ENCODE measurements around the gene STARD13.

STARD13 gene, protein sequence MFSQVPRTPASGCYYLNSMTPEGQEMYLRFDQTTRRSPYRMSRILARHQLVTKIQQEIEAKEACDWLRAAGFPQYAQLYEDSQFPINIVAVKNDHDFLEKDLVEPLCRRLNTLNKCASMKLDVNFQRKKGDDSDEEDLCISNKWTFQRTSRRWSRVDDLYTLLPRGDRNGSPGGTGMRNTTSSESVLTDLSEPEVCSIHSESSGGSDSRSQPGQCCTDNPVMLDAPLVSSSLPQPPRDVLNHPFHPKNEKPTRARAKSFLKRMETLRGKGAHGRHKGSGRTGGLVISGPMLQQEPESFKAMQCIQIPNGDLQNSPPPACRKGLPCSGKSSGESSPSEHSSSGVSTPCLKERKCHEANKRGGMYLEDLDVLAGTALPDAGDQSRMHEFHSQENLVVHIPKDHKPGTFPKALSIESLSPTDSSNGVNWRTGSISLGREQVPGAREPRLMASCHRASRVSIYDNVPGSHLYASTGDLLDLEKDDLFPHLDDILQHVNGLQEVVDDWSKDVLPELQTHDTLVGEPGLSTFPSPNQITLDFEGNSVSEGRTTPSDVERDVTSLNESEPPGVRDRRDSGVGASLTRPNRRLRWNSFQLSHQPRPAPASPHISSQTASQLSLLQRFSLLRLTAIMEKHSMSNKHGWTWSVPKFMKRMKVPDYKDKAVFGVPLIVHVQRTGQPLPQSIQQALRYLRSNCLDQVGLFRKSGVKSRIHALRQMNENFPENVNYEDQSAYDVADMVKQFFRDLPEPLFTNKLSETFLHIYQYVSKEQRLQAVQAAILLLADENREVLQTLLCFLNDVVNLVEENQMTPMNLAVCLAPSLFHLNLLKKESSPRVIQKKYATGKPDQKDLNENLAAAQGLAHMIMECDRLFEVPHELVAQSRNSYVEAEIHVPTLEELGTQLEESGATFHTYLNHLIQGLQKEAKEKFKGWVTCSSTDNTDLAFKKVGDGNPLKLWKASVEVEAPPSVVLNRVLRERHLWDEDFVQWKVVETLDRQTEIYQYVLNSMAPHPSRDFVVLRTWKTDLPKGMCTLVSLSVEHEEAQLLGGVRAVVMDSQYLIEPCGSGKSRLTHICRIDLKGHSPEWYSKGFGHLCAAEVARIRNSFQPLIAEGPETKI

DNA sequence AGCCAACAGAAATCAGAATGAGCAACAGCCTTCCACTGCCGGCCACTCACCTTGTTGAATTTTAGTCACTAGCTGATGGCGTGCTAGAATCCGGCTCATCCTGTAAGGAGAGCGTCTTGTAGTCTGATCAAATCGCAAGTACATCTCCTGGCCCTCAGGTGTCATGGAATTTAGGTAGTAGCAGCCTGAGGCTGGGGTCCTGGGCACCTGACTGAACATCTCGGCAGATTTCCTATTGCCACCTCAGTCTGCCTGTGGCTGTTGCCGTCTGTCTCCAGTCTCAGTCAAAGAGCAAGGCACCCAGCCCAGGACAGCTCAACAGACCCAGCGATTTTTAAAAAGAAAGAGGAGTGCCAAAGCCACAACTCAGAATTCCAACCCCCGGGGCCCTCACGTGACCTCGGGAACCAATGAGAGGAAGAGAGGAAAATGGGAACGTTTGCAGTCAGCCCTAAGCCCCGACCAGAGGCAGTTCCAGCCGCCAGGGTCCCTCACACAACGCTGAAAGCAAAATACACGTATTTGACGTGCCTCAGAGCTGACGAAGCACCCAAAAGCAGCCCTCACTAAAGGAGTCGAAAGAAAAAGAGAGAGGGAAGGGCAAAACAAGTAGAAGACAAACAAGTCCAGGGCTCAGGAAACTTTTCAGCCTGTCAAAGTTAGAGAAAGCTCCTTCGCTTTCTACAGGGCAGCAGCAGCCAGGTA, at the start of gene STARD13:
STARD13 (minus strand) TSS at position 336 of the 705 bp plus-strand sequence; CDS start at position 219, 117 bp downstream.
- DNase-seq = peak; percentile 2 to 4

DNA sequence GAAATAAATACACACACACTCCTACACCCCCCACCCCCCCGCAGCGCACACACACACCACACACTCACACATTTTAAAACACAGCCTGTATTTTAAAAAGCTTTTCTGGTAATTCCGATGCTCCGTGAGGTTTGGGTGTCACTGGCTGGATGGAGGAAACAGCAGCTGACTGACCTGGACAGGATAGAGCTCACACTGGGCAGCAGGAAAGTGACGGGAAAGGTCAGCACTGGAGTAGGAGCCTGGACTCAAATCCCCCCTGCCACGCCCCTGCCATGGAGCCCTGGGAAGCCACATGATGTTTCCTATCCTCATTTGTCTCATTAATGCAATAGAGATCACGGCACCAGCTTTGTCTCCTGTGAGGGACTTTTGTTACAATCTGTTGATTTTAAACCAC, 49.3 kb upstream of the STARD13 start:
- no peak for DNase-seq

DNA sequence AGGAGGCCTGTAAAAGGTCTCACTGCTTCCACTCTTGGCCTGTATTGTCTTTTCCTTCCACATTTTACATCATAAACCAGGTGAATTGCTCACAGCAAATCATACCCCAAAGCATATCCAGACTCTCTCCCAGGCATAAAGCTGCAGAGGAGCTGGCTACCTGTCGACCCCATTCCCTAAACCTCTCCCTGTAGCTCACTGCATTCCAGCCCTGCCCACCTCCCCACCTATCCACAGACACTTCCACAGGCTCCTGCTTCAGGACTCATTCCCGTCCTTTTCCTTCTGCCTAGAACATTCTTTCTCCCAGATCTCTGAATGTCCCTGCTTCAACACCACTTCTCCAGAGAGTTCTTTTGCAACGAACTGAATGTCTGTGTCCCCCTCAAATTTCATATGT, 46.4 kb upstream of the STARD13 start:
- no peak for DNase-seq

DNA sequence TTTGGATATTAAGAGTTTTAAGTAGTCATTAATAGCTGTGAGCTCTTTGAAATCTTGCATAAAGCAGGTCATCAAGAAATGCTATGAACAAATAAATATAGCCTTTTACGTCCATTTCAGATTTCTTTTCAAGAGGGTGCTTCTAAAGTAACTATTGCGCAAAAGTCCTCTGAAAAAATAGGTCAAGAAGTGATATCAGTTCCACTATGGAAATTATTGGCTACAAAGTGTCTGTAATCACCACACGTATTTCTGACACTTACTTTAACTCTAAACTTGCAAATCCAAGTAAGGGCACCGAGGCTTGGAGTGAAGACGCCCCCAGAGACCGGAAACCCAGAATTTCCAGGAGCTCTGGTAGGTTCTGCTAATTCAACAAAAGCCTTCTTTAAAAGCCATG, 44.9 kb upstream of the STARD13 start:
- no peak for DNase-seq

DNA sequence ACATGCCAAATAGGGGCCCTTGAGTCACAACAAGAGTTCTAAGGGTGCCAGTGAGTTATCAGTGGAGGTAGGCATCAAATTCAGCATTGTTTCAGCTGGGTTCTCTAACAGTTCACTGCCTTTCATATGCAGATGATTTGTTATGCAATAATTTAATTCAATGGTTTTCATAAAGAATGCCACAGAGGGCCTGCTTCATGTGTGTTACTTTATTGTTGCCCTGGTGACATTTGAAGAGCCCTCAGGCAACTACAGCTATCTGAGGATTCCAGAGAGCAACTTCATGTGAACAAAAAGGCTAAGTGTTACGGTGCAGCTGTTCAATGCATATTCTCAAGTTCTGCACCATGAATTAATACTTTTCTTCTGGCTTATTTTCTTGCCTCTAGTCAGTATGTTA, 43.1 kb upstream of the STARD13 start:
- no peak for DNase-seq

DNA sequence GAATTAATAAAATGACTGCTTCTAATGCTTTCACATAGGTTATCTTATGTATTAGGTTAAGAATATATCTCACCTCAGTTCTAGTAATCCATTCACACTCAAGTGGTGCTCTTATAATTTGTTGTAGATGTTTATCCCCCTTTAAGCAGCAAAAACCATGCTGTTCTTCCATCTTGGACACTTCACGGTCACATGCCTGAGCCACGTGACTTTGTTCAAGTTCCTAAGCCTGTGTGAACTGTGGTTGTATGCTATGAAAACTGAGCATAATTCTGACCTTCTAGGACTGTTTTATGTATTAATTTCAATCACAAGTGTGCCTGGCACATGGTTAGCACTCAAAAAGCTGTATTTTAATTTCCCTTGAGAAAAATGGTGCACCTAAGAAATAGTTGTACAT, 41.2 kb upstream of the STARD13 start:
- DNase-seq = no peak

DNA sequence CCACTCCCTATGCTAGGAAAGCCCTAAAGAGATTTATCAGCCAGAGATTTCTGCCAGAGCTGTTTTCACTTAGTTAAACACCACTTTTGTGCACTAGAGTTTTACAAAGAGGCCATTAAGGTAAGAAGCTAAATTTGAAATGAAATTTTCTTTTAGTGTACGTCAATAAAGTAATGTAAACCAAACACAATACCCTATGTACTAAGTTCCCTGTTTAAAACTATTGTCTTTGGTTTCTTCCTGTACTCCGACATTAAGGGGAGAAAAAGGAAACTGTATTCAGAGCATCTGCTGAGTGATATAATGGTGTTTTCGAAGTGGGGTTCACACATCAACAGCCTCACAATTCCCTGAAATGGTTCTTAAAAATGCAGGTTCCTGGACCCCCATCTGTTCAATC, 40.7 kb upstream of the STARD13 start:
- DNase-seq = no peak

DNA sequence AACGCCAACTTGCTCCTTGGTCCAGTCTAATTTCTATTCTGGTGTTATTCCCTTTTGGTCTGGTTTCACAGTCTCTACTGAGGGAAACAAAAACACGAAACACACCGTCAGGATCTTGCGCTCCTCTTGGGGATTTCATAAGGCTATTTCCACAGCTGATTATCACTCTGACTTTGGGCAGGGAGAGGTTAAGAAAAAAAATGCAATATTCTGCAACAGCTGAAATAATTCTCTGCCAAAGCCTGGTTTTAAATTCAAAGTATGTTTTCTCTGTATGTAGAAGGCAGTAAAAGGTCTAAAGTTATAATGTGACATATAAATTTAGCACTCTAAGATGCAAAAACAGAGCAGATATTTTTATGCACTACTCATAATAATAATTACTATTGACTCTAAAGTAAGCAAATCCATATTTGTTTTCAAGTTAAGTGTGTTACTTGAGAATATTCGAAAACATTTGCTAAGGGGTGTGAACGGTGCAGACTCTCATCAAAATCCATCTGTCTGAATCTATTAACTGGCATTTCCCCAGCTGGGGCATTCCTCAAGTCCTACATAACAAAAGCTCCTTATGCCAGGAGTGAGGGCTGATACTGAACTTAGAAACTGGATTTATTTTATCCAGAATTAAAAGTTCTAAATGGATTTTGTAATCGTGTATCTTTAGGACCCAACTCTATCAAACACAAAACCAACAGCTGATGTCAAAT, 38.4 kb upstream of the STARD13 start:
- DNase-seq = no peak

DNA sequence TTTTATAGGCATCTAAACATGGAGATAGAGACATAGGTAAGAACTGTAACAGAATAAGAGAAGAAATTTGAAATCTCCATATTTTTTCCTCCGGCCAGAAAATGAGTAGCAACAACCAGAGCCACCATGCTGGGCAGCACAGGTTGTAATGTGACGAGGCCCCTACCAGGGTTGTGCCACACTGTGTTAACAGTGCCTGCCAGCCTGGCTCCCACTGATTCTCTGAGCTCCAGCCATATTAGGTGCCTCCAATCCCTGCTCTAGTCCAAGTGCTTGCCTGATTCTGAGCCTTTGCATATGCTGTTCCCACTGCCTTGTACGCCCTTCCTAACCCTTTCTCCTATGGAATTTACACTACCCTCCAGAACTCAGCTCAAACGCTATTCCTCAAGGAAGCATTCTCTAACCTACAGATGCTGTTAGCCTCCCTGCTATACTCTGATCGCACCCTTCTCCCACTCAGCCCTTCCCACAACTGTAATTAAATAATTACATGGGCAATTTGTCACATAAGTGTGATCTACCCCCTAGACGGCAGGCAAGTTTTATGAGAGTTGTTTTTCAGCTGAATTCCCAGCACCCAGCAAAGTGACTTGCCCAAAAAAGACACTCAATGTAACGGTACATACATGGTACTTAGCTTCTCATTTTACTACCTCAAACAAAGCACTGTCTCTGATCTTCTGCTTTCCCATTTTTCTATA, 37.6 kb upstream of the STARD13 start:
- no peak for DNase-seq

DNA sequence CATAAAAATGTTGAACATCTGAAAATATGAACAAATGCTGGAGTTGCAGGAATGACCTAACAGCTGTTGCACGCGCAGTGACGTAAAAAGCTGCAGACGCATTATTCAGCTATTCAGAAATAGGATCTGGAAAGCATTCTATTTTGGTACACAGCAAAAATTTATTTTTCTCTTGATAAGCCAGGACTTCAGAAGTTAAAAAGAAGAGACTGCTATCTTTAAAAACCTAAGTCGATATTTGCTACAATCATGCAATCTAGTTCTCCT, 36.9 kb upstream of the STARD13 start:
- no peak for DNase-seq

DNA sequence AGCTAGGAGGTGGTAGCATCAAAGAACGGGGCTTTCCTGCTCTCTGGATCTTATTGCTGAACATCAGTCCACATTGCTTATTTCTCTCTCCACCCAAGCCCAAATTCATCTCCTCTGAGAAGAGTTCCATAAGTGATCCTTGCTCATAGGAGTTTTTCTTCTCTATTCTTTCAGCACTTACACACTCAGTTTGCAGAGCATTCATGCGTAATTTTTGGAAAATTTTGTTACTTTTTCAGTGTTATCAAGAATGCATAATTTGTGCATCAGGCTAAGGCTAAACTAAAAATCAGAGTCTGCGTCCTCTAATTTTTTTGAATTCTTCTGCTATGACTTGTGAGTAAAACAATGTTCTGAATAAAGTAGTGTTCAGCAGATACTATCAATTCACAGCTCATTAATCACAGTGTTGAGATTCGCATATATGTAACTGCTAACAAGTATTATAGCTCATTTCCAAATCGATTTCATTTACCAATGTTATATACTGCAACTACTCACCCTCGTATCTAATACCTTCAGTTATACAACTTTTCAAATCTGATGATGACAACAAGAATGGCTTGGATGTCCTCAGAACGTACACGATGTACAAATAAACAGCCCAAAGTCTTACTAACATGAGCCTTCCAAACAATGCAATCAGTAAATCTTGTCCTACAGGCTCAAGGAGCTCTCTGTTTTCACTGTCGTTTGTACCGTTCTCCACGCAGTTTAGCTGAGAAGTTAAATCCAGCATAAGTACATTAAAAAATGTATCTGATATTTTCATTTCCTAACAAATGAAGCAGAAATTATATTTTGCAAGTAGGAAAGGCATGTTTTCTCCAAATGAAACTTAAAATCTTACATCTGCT, 36.4 kb upstream of the STARD13 start:
- DNase-seq = no peak

DNA sequence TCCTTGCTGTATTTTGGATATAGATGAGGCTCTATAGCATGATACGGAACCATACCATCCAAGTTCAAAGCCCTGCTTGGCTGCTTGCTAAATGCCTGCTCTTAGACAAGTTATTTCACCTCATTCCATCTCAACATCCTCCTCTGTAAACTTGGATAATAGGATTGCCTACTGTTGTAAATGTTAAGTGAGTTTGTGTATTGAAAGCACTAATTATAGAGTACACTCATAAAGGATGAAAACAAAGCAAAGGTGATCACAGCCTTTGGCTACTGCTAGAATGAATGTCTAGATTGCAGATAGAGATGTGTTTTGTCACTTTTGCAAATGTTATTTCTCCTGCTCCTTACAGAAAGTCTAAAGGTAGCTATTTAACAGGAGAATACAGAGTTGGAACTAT, 34.3 kb upstream of the STARD13 start:
- DNase-seq = no peak

DNA sequence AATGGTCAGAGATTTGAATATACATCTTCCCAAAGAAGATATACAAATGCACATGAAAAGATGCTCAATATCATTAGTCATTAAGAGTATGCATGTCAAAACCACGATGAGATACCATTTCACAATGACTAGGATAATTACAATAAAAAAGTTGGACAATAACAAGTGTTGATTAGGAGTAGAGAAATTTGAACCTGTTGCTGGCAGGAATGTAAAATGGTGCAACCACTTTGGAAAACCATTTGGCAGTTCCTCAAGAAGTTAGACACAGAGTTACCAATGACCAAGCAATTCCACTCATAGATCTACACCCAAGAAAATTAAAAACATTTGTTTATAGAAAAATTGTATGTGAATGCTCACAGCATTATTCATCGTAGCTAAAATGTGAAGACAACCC, 33.2 kb upstream of the STARD13 start:
- DNase-seq = no peak

DNA sequence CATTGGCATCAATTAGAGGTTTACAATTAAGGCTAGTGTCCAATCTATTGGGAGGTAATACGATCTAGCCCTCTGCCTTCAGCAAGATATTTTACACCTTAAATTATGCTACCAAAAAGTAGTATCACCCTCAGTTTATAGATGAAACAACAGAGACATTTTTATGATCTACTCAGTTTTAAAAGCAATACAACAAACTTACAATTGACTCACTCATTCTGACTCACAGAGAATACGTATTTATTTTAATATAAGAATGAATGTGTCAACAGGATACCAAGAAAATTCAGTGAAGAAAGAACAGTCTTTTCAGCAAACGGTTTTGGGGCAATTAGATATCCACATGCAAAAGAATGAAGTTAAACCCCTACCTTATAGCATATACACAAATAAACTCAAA, 32.5 kb upstream of the STARD13 start:
- DNase-seq = no peak

DNA sequence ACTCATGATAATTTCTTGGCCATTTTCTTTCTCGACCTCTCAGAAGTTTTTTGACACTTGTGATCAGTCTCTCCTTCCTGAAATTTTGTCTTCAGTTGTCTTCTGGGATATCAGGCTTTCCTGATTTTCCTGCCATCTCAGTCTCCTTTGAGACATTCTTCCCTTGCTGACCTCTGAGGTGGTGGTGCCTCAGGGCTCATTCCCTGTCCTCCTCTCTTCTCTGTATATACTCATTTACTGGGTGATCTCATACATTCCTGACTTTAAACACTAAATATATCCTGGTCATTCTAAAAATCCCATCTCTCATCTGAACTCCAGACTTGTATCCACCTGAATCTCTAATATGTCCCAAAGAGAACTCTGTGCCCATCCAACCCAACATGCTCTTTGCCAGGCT, 31.3 kb upstream of the STARD13 start:
- no peak for DNase-seq

DNA sequence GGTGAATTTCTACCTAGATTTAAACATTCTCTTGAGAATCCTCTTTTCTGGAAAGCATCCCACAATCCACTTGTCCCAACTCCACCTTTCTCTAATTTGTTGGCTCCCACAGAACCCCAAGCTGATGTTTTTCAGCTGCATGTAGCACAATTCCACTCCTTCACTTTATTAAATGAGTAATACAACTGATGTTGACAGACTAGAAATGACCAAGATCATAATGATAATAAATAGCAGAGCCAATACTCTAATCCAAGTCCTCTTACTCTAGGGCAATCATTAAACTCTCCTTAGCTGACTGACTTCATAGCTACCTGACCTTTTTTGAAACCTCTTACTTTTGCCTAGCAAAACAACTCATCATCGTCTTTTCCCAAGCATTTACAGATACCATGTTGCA, 27.9 kb upstream of the STARD13 start:
- no peak for DNase-seq

DNA sequence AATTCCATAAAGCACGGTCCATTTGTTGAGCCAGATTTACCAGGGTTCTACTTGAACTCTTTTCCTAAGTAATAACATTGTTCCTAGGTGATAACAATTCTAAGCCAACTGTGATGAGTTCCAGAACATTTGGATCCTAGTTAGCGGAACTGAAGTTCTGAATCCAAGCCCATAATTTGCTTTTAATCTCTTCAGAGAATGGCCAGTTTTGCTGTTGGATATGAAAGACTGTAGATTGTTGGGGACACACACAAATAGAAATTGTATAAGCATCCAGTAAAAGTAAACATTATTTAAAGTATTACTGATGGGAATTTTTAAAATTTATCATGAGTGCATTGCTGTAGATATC, 27.3 kb upstream of the STARD13 start:
- no peak for DNase-seq

DNA sequence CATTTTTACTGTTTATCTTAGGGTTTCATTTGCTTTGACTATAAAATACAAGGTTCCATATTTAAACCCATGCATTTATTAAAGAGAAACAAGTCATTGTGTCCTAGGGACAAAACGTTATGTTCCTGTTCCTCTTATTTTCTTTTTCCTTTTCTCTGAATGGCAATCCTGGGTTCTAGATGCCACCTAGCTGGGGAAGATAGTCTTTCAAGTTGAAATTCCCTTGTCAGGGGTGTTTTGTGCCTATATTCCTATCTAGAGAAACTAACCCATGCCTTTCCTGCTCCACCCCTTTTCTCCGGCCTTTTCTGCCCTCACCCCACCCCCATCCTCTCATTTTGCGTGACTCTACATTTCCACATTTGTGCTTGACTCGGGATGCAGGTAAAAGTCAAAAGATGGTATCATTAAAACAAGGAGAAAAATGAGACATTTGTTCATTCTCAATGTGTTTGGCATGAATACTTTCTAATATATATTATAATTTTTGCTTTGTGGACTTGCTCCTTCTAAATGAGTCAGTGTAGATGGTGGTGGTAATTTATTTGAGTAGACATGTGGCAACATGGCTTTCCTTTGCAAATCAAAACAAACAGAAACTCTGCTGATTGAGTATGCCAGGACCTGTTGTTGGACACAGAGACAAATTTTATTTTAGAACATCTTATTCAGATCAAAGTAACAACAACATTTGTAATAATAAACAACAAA, 26.8 kb upstream of the STARD13 start:
- no peak for DNase-seq

DNA sequence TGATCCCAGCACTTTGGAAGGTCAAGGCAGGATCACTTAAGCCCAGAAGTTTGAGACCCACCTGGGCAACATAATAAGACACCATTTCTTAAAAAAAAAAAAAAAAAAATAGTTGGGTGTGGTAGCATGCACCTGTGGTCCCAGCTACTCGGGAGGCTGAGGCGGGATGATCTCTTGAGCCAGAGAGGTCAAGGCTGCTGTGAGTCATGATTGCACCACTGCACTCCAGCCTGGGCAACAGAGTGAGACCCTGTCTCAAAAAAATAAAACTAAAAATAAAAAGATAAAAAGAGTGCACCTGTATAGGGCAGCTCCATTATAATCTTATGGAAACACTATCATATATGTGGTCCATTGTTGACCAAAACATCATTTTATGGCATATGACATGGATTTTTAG, 25.5 kb upstream of the STARD13 start:
- DNase-seq = no peak

DNA sequence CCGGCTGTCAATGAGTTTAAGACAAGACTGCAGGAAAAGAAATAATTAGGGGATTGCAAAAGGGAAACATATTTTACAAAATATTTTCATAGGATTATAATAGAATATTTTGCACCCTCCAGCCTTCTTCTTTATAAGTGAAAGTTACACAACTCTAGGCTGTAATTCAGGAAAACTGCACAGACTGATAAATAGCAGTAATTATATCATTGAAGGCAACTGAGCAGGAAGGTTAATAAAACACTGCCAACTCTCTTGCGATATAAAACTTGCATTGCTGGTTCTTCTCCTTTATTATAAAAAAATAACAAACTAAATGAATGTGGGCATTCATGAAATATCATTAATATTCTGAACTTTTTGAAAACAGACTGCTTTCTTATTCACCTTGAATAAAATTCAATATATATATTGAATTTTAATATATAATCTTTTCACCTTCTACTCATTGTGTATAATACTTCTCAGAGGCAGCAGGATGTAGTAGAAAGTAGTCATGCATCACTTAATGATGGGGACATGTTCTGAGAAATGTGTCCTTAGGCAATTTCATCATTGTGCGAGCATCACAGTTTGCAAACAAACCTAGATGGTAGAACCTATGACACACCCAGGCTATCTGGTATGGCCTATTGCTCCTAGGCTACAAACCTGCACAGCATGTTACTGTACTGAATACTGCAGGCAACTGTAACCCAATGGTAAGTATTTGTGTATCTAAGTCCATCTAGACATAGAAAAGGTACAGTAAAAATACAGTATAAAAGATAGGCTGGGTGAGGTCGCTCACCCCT, 24.9 kb upstream of the STARD13 start:
- no peak for DNase-seq
